OCI-LY7 (cell line): ENCODE data around the gene B3GALNT2.

ENCODE experiments used
- CTCF ChIP-seq: fragments of 200-600 bp; sonication (generic); conservative IDR thresholded peaks from 2 replicates; pipeline ENCODE4 v1.5.1; 2014; ENCODE audit warnings: mild to moderate bottlenecking, antibody characterized with exemption, low read length, moderate library complexity, mixed read lengths
- EZH2phosphoT487 ChIP-seq: fragments of 200-600 bp; sonication (generic); IDR thresholded peaks from 2 replicates; pipeline ENCODE4 v1.6.1; 2018; ENCODE audit warnings: low read depth, borderline replicate concordance, mild to moderate bottlenecking, mixed run types, antibody characterized with exemption, low read length, moderate library complexity, mixed read lengths

GRCh38 chr1:235533476-235534168, 29.4 kb upstream of the B3GALNT2 start:
- no peak for TF ChIP-seq CTCF
- no peak for TF ChIP-seq EZH2phosphoT487
